SK-N-SH (cell line): ENCODE data around the gene AP2A1. TPM values are rescaled to one million over a fixed set of nuclear protein-coding genes. Genes with fewer than 3 reads are reported as not detected.

ENCODE experiments used
- CTCF ChIA-PET: fragments of 300-600, 350-600 bp; formaldehyde crosslinking; extraction: SDS; loops from one replicate; lab custom pipeline; 2021; lab: Yijun Ruan, JAX
- POLR2A ChIA-PET: fragments of 350-600 bp; sonication (Branson Sonifier 250); formaldehyde crosslinking; extraction: SDS; loops from one replicate; lab custom pipeline; 2020; ENCODE audit warnings: antibody characterized with exemption, inconsistent platforms; lab: Yijun Ruan, JAX
- DNase-seq: peaks from one replicate; pipeline ENCODE4 v3.0.0; 2012
- H2AFZ ChIP-seq: fragments of 200-600 bp; sonication (generic); 2 replicates; pipeline ENCODE4 v1.8.1; 2016; ENCODE audit warnings: antibody characterized with exemption, mild to moderate bottlenecking, low read depth
- H3F3A ChIP-seq: fragments of 200-600 bp; sonication (generic); replicated peaks from 2 replicates; pipeline ENCODE3; 2016; ENCODE audit warnings: antibody characterized with exemption, mild to moderate bottlenecking; ENCODE audit not compliant: insufficient read depth
- H3K27ac ChIP-seq, 2 experiments: fragments of 200-500 bp in 1 of 2; fragments of 200-600 bp in 1 of 2; sonication (Bioruptor generic) in 1 of 2; sonication (generic), shearing (Covaris generic) in 1 of 2; 2 replicates each; pipeline versions ENCODE4 v1.5.1 to v1.6.1; 2014 to 2016; ENCODE audit warnings: low read depth in 2 of 2, inconsistent platforms in 1 of 2, low read length in 1 of 2, mild to moderate bottlenecking in 1 of 2, mixed read lengths in 1 of 2
- H3K27me3 ChIP-seq: fragments of 200-600 bp; sonication (generic), shearing (Covaris generic); 2 replicates; pipeline ENCODE4 v1.6.1; 2016; ENCODE audit warnings: mixed run types; ENCODE audit not compliant: insufficient read depth
- H3K36me3 ChIP-seq, 2 experiments: fragments of 200-500 bp in 1 of 2; fragments of 200-600 bp in 1 of 2; sonication (Bioruptor generic) in 1 of 2; sonication (generic) in 1 of 2; replicated peaks in 1 of 2; 2 replicates each; pipeline versions ENCODE3 to v1.5.1; 2014 to 2016; ENCODE audit warnings: low read length in 1 of 2, mild to moderate bottlenecking in 1 of 2; ENCODE audit not compliant: insufficient read depth in 2 of 2, control insufficient read depth in 1 of 2
- H3K4me1 ChIP-seq, 2 experiments: fragments of 200-500 bp in 1 of 2; fragments of 200-600 bp in 1 of 2; sonication (Bioruptor generic) in 1 of 2; sonication (generic), shearing (Covaris generic) in 1 of 2; 2 replicates each; pipeline versions ENCODE4 v1.5.1 to v1.6.1; 2014 to 2016; ENCODE audit warnings: low read depth in 1 of 2, low read length in 1 of 2, mixed run types in 1 of 2; ENCODE audit not compliant: insufficient read depth in 2 of 2, control insufficient read depth in 1 of 2
- H3K4me2 ChIP-seq: fragments of 200-600 bp; sonication (generic), shearing (Covaris generic); 2 replicates; pipeline ENCODE4 v1.6.1; 2017; ENCODE audit warnings: mixed run types
- H3K4me3 ChIP-seq, 2 experiments: fragments of 200-500 bp in 1 of 2; fragments of 200-600 bp in 1 of 2; sonication (Bioruptor generic) in 1 of 2; sonication (generic), shearing (Covaris generic) in 1 of 2; 2 replicates each; pipeline versions ENCODE4 v1.5.1 to v1.8.1; 2014 to 2016; ENCODE audit warnings: low read depth in 2 of 2, inconsistent platforms in 1 of 2, low read length in 1 of 2, mild to moderate bottlenecking in 1 of 2, mixed read lengths in 1 of 2, moderate library complexity in 1 of 2
- H3K79me2 ChIP-seq: fragments of 200-600 bp; sonication (generic); 2 replicates; pipeline ENCODE4 v1.8.1; 2017; ENCODE audit warnings: mild to moderate bottlenecking; ENCODE audit not compliant: insufficient read depth
- H3K9ac ChIP-seq: fragments of 200-600 bp; sonication (generic); 2 replicates; pipeline ENCODE4 v1.6.1; 2017; ENCODE audit warnings: mixed run types
- H3K9me2 ChIP-seq: fragments of 200-600 bp; sonication (generic); 2 replicates; pipeline ENCODE4 v1.6.1; 2017; ENCODE audit warnings: mixed run types
- H3K9me3 ChIP-seq: fragments of 200-600 bp; sonication (generic); 2 replicates; pipeline ENCODE4 v1.6.1; 2017; ENCODE audit warnings: mixed run types, mild to moderate bottlenecking, moderate library complexity
- H4K20me1 ChIP-seq: fragments of 200-600 bp; sonication (generic); 2 replicates; pipeline ENCODE4 v1.6.1; 2017; ENCODE audit warnings: mild to moderate bottlenecking, mixed run types; ENCODE audit not compliant: insufficient read depth
- CHD2 ChIP-seq: fragments of 150-350 bp; IDR thresholded peaks from 2 replicates; pipeline ENCODE4 v1.6.1; 2018; ENCODE audit warnings: low read length; ENCODE audit not compliant: partially characterized antibody
- ELF1 ChIP-seq: IDR thresholded peaks from 2 replicates; pipeline ENCODE4 v1.4.0; 2012
- FOSL2 ChIP-seq: IDR thresholded peaks from 2 replicates; pipeline ENCODE4 v1.4.0; 2012; ENCODE audit warnings: low read depth, mild to moderate bottlenecking, moderate library complexity, borderline replicate concordance
- FOXJ3 ChIP-seq: sonication (generic); formaldehyde crosslinking; IDR thresholded peaks from 2 replicates; pipeline ENCODE4 v1.5.1; 2020; ENCODE audit warnings: mild to moderate bottlenecking, missing genetic modification reagents
- JUND ChIP-seq: IDR thresholded peaks from 2 replicates; pipeline ENCODE4 v1.4.0; 2012
- RCOR1 ChIP-seq: fragments of 150-350 bp; IDR thresholded peaks from 2 replicates; pipeline ENCODE4 v1.6.1; 2017; ENCODE audit warnings: antibody characterized with exemption, low read length
- TCF12 ChIP-seq: IDR thresholded peaks from 2 replicates; pipeline ENCODE4 v1.4.0; 2012
- WGBS: methylation state at CpG from one replicate; pipeline ENCODE4 v1.1.6; 2017; ENCODE audit warnings: low lambda C conversion rate; 5-methylcytosine and 5-hydroxymethylcytosine counted together
- polyA plus RNA-seq, 3 experiments: library from polyadenylated mRNA; depleted of rRNA; stranded (reverse); fragments of >200 nt; gene quantifications; 2 replicates each; pipeline ENCODE4 v1.2.3, GENCODE V29; 2012
- TF ChIP-seq, protein P1 (sequence below): IDR thresholded peaks from 2 replicates; pipeline ENCODE4 v1.4.0; 2012; ENCODE audit warnings: low read depth
- TF ChIP-seq, protein P2 (sequence below): fragments of 200-600 bp; sonication (generic); IDR thresholded peaks from 2 replicates; pipeline ENCODE4 v1.6.1; 2017; ENCODE audit warnings: antibody characterized with exemption, mild to moderate bottlenecking, moderate library complexity
- TF ChIP-seq, protein P3 (sequence below): IDR thresholded peaks from 2 replicates; pipeline ENCODE4 v1.4.0; 2012; ENCODE audit warnings: low read depth, borderline replicate concordance
- TF ChIP-seq, protein P4 (sequence below): IDR thresholded peaks from 2 replicates; pipeline ENCODE4 v1.4.0; 2012; ENCODE audit warnings: low read depth, borderline replicate concordance

The AP2A1 gene
- polyA plus RNA-seq, 1 of the 3 experiments (the other 2 are of a cell fraction), result 74.8 TPM

DNA sequence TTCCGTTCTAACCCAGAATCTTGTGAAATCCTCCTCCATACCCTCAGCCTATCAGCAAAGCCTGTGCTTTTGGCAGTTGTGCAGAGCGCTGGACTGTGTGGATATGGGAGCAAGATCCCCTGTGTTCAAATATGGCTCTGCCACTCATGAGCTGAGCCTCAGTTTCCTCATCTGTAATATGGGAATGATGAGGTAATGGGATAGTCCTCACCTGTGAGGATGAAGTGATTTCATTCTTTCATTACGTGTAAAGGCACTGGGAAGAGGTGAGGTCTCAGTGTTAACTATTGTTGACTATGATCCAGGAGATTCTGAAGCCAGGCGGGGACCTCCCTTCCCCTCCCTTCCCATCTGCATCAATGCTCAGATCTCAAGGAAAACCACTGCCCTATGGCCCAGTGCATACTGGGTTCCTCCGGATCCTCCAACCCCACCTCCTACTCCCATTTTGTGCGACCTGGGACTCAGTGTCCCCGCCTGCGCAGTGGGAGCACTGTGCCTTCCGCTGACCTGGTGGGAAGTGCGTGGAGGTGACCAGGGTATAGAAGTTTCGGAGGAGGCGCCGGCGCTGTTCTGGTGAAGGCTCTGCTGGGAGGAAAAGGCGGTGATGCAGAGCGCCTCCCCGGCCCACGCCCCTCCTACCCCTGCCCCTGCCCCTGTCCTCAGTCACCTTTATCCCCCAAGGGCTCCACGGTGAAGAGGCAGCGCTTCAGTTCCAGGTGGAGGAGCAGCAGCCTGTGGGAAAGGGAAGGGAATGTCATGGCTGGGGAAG is 41.3 kb downstream of the AP2A1 start:
- H3K9me3 ChIP-seq, result no peaks in the 10 kb centered on the region
- CTCF ChIA-PET, result no interaction called here
- no peak overlapping the region; a peak in 1 of 4 replicates for H3K4me3 ChIP-seq
- H4K20me1 ChIP-seq, result peaks cover 4% of the 10 kb centered on the region; the same call in 1 of the 2 replicates
- H3K9ac ChIP-seq, result no peak overlapping the region
- H3K79me2 ChIP-seq, result no peaks in the 10 kb centered on the region
- H3F3A ChIP-seq, result peaks cover 20% of the 10 kb centered on the region
- no peak for TF ChIP-seq FOSL2
- TF ChIP-seq FOXJ3 (CRISPR knock-in tag), result no peak
- TF ChIP-seq TCF12, result no peak
- no peak for TF ChIP-seq ELF1
- TF ChIP-seq, protein P1, sequence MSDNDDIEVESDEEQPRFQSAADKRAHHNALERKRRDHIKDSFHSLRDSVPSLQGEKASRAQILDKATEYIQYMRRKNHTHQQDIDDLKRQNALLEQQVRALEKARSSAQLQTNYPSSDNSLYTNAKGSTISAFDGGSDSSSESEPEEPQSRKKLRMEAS, result no peak
- TF ChIP-seq, protein P2, sequence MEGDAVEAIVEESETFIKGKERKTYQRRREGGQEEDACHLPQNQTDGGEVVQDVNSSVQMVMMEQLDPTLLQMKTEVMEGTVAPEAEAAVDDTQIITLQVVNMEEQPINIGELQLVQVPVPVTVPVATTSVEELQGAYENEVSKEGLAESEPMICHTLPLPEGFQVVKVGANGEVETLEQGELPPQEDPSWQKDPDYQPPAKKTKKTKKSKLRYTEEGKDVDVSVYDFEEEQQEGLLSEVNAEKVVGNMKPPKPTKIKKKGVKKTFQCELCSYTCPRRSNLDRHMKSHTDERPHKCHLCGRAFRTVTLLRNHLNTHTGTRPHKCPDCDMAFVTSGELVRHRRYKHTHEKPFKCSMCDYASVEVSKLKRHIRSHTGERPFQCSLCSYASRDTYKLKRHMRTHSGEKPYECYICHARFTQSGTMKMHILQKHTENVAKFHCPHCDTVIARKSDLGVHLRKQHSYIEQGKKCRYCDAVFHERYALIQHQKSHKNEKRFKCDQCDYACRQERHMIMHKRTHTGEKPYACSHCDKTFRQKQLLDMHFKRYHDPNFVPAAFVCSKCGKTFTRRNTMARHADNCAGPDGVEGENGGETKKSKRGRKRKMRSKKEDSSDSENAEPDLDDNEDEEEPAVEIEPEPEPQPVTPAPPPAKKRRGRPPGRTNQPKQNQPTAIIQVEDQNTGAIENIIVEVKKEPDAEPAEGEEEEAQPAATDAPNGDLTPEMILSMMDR, result no peak
- no peak for TF ChIP-seq JUND
- TF ChIP-seq RCOR1, result no peak
- TF ChIP-seq, protein P3, sequence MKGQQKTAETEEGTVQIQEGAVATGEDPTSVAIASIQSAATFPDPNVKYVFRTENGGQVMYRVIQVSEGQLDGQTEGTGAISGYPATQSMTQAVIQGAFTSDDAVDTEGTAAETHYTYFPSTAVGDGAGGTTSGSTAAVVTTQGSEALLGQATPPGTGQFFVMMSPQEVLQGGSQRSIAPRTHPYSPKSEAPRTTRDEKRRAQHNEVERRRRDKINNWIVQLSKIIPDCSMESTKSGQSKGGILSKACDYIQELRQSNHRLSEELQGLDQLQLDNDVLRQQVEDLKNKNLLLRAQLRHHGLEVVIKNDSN, result no peak
- TF ChIP-seq CHD2, result no peak
- TF ChIP-seq, protein P4, sequence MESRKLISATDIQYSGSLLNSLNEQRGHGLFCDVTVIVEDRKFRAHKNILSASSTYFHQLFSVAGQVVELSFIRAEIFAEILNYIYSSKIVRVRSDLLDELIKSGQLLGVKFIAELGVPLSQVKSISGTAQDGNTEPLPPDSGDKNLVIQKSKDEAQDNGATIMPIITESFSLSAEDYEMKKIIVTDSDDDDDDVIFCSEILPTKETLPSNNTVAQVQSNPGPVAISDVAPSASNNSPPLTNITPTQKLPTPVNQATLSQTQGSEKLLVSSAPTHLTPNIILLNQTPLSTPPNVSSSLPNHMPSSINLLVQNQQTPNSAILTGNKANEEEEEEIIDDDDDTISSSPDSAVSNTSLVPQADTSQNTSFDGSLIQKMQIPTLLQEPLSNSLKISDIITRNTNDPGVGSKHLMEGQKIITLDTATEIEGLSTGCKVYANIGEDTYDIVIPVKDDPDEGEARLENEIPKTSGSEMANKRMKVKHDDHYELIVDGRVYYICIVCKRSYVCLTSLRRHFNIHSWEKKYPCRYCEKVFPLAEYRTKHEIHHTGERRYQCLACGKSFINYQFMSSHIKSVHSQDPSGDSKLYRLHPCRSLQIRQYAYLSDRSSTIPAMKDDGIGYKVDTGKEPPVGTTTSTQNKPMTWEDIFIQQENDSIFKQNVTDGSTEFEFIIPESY, result no peak
- H3K27me3 ChIP-seq, result no peaks in the 10 kb centered on the region
- H3K27ac ChIP-seq, result peak overlapping the region; percentile 18 to 36; a peak in 2 of 4 replicates
- H3K9me2 ChIP-seq, result no peaks in the 10 kb centered on the region
- POLR2A ChIA-PET, result no interaction called here
- H3K4me1 ChIP-seq, result peaks cover 12 to 20% of the 10 kb centered on the region in 2 experiments; a peak in 3 of 4 replicates
- H3K4me2 ChIP-seq, result peak overlapping the region; percentile 97; the same call in 1 of the 2 replicates
- peaks cover 8 to 22% of the 10 kb centered on the region in 2 experiments for H3K36me3 ChIP-seq
- H2AFZ ChIP-seq, result no peak overlapping the region
- DNase-seq, result no peak
- WGBS, result 93% methylated on average over 20 of the region's 20 CpGs
